Measurements from ENCODE around the gene PLA2R1. TPM values are rescaled to one million over a fixed set of nuclear protein-coding genes. Genes with fewer than 3 reads are reported as not detected.

PLA2R1 gene
- polyA plus RNA-seq, 1 donor from 2014 or later = 0.69 TPM

DNA sequence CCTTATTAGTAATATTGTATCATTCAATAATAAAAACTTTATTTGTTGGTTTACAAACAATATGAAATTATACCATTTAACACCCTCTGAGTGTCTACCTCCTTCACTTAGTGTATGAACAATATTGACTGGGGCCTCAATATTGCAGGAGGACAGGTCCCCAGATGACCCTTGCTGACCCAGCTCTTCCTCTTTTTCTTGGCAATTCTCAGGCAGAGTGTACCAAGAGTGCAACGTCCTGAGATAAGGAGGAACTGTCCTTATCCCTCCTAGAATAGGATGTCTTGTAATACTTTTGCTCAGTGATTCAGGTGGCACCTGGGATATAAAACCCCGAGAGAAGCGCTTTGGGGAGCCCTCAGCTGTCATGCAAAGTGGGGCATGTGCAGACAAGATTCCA is 76.8 kb downstream of the PLA2R1 start:
- Histone ChIP-seq H4K20me1 (ENCODE audit: insufficient read depth) (no peaks in the 10 kb centered on the region), H3K36me3 (ENCODE audit: insufficient read depth, low read length) (no peaks in the 10 kb centered on the region), H3K27me3 (ENCODE audit: insufficient read depth, low read depth, low read length) (no peaks in the 10 kb centered on the region), H3K9ac (ENCODE audit: low read length) (no peak overlapping the region), H3K9me2 (ENCODE audit: insufficient read depth, low read length) (no peaks in the 10 kb centered on the region), H3K4me2 (ENCODE audit: low read length) (no peak overlapping the region), H3K9me3 (ENCODE audit: low read length) (no peaks in the 10 kb centered on the region), H3K4me3 (ENCODE audit: low read length) (no peak overlapping the region), H3F3A (ENCODE audit: insufficient read depth, low read length, poor library complexity, severe bottlenecking) (peaks cover 6% of the 10 kb centered on the region), H2AFZ (ENCODE audit: low read depth, low read length) (no peak overlapping the region), H3K27ac (ENCODE audit: low read length) (no peak overlapping the region), H3K79me2 (replicated peaks; ENCODE audit: insufficient read depth, low read length) (no peaks in the 10 kb centered on the region)
- TF ChIP-seq RAD21 (conservative IDR thresholded peaks at IDR 0.05) (no peak), EZH2 (IDR thresholded peaks at IDR 0.05; ENCODE audit: borderline replicate concordance, insufficient read depth, low read length, poor library complexity, severe bottlenecking) (no peak), EP300 (conservative IDR thresholded peaks at IDR 0.05; ENCODE audit: poor library complexity, severe bottlenecking) (no peak), MXI1 (conservative IDR thresholded peaks at IDR 0.05; ENCODE audit: poor library complexity, severe bottlenecking) (no peak), SMC3 (conservative IDR thresholded peaks at IDR 0.05; ENCODE audit: poor library complexity) (no peak), POLR2AphosphoS5 (IDR thresholded peaks at IDR 0.05) (no peak), REST (IDR thresholded peaks at IDR 0.05; ENCODE audit: borderline replicate concordance) (no peak), TAF1 (IDR thresholded peaks at IDR 0.05; ENCODE audit: low read depth) (no peak)
- TF ChIP-seq, protein P1, sequence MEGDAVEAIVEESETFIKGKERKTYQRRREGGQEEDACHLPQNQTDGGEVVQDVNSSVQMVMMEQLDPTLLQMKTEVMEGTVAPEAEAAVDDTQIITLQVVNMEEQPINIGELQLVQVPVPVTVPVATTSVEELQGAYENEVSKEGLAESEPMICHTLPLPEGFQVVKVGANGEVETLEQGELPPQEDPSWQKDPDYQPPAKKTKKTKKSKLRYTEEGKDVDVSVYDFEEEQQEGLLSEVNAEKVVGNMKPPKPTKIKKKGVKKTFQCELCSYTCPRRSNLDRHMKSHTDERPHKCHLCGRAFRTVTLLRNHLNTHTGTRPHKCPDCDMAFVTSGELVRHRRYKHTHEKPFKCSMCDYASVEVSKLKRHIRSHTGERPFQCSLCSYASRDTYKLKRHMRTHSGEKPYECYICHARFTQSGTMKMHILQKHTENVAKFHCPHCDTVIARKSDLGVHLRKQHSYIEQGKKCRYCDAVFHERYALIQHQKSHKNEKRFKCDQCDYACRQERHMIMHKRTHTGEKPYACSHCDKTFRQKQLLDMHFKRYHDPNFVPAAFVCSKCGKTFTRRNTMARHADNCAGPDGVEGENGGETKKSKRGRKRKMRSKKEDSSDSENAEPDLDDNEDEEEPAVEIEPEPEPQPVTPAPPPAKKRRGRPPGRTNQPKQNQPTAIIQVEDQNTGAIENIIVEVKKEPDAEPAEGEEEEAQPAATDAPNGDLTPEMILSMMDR (IDR thresholded peaks at IDR 0.05; ENCODE audit: poor library complexity, severe bottlenecking) = no peak

DNA sequence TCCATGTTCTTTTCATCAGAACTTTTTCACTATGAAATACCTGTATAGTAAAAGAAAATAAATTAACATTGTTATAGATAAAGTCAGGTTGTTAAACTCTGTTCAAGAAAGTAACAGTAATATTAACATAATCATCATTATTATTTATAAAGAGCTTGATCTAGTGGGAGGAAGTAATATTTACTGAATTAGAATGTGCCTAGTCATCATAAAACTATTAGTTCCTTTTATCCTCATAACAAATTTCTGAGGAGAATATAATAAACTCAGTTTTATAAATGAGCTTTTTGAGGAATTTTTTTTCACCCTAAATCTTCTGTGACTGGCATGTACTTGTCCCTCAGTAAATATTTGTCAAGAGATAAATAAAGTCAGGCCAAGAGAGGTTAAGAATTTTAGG is 78.4 kb downstream of the PLA2R1 start:
- Histone ChIP-seq H3K9me3 (ENCODE audit: low read length) (no peaks in the 10 kb centered on the region), H3F3A (ENCODE audit: insufficient read depth, low read length, poor library complexity, severe bottlenecking) (peaks cover 3% of the 10 kb centered on the region), H3K9ac (ENCODE audit: low read length) (no peak overlapping the region), H3K9me2 (ENCODE audit: insufficient read depth, low read length) (no peaks in the 10 kb centered on the region), H2AFZ (ENCODE audit: low read depth, low read length) (no peak overlapping the region), H3K36me3 (ENCODE audit: insufficient read depth, low read length) (no peaks in the 10 kb centered on the region), H3K27me3 (ENCODE audit: insufficient read depth, low read depth, low read length) (no peaks in the 10 kb centered on the region), H3K79me2 (replicated peaks; ENCODE audit: insufficient read depth, low read length) (no peaks in the 10 kb centered on the region), H3K4me2 (ENCODE audit: low read length) (no peak overlapping the region), H3K4me3 (ENCODE audit: low read length) (no peak overlapping the region), H4K20me1 (ENCODE audit: insufficient read depth) (no peaks in the 10 kb centered on the region), H3K27ac (ENCODE audit: low read length) (no peak overlapping the region)
- TF ChIP-seq REST (IDR thresholded peaks at IDR 0.05; ENCODE audit: borderline replicate concordance) (no peak), EZH2 (IDR thresholded peaks at IDR 0.05; ENCODE audit: borderline replicate concordance, insufficient read depth, low read length, poor library complexity, severe bottlenecking) (no peak), RAD21 (conservative IDR thresholded peaks at IDR 0.05) (no peak), TAF1 (IDR thresholded peaks at IDR 0.05; ENCODE audit: low read depth) (no peak), MXI1 (conservative IDR thresholded peaks at IDR 0.05; ENCODE audit: poor library complexity, severe bottlenecking) (no peak), SMC3 (conservative IDR thresholded peaks at IDR 0.05; ENCODE audit: poor library complexity) (no peak), POLR2AphosphoS5 (IDR thresholded peaks at IDR 0.05) (no peak)
- TF ChIP-seq, protein P1 (IDR thresholded peaks at IDR 0.05; ENCODE audit: poor library complexity, severe bottlenecking) = no peak

All from neural cell (in vitro differentiated cells).